ENCODE data around the gene TPST1. TPM values are rescaled to one million over a fixed set of nuclear protein-coding genes. Genes with fewer than 3 reads are reported as not detected.

Gene TPST1
- total RNA-seq, 1 experiment from 2014 or later, result 15.9 TPM

DNA sequence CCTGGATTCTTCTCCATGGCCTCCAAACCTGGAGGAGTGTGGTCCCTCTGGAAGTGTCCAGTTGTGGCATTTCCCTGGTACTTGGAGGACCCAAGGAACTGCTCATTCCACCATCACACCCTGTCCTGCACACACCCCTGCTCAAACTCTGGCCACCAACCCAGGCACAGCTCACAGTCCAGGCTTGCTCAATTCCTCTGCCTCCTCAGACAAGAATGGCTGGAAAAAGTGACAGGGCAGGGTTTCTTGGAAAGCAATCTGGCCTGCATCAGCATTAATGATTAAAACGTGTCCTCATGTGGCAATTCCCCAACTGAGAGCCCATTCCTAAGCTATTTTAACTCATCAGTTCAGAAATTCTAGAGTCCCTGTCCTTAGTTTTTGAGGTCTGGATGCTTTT is 17.2 kb upstream of the TPST1 start:
- H3K4me2 ChIP-seq (ENCODE audit: insufficient read depth, insufficient read length, low read length), result no peak overlapping the region
- TF ChIP-seq, protein P1, sequence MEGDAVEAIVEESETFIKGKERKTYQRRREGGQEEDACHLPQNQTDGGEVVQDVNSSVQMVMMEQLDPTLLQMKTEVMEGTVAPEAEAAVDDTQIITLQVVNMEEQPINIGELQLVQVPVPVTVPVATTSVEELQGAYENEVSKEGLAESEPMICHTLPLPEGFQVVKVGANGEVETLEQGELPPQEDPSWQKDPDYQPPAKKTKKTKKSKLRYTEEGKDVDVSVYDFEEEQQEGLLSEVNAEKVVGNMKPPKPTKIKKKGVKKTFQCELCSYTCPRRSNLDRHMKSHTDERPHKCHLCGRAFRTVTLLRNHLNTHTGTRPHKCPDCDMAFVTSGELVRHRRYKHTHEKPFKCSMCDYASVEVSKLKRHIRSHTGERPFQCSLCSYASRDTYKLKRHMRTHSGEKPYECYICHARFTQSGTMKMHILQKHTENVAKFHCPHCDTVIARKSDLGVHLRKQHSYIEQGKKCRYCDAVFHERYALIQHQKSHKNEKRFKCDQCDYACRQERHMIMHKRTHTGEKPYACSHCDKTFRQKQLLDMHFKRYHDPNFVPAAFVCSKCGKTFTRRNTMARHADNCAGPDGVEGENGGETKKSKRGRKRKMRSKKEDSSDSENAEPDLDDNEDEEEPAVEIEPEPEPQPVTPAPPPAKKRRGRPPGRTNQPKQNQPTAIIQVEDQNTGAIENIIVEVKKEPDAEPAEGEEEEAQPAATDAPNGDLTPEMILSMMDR (conservative IDR thresholded peaks at IDR 0.05), result no peak
- no peaks in the 10 kb centered on the region for H4K20me1 ChIP-seq (ENCODE audit: control insufficient read depth, insufficient read depth, insufficient read length)

More for the DNA sequence above, 17.2 kb upstream of the TPST1 start:
- H3K27ac Mint-ChIP-seq, result no peak overlapping the region
- peaks cover 0 to 4% (median 0%) of the 10 kb centered on the region in 3 experiments; a peak in 5 of 7 replicates for H3K36me3 Mint-ChIP-seq (ENCODE audit: insufficient read depth in 1 of 3, low read depth in 3 of 3)
- no peak overlapping the region for H2BK12ac ChIP-seq (ENCODE audit: insufficient read length, low read depth, low read length)
- no peaks in the 10 kb centered on the region for H3K9me3 ChIP-seq (ENCODE audit: control insufficient read depth, low read depth, low read length)
- H3K79me1 ChIP-seq (ENCODE audit: insufficient read depth, low read depth, low read length, poor library complexity, severe bottlenecking), result no peaks in the 10 kb centered on the region
- H3K79me2 ChIP-seq (ENCODE audit: insufficient read depth, low read length), result no peaks in the 10 kb centered on the region
- H3K4me1 Mint-ChIP-seq, result no peaks in the 10 kb centered on the region
- H4K91ac ChIP-seq (ENCODE audit: insufficient read length, low read depth, low read length), result no peak overlapping the region
- no peak overlapping the region for H3K4ac ChIP-seq (ENCODE audit: low read depth, low read length)
- H4K8ac ChIP-seq (replicated peaks; ENCODE audit: insufficient read length, low read depth, low read length), result no peak overlapping the region
- DNase-seq, result no peak
- H3K27ac ChIP-seq (ENCODE audit: insufficient read length, low read depth, low read length), result no peak overlapping the region
- no peak overlapping the region for H3K4me3 Mint-ChIP-seq
- H3K56ac ChIP-seq (ENCODE audit: insufficient read length, low read depth, low read length), result no peak overlapping the region
- no peak overlapping the region for H4K5ac ChIP-seq (ENCODE audit: insufficient read length, low read depth, low read length)
- no peak overlapping the region for H3K18ac ChIP-seq (ENCODE audit: insufficient read length, low read depth, low read length)
- no peak overlapping the region for H2AFZ ChIP-seq (ENCODE audit: low read length)
- no peaks in the 10 kb centered on the region for H3K23me2 ChIP-seq (ENCODE audit: insufficient read length, low read depth, low read length, poor library complexity, severe bottlenecking)
- no peak overlapping the region for H2BK15ac ChIP-seq (ENCODE audit: low read depth, low read length)
- H2AK5ac ChIP-seq (ENCODE audit: insufficient read length, low read length), result no peak overlapping the region
- no peak overlapping the region; the same call in 1 of the 2 replicates for H3K14ac ChIP-seq (ENCODE audit: insufficient read depth, low read length)
- H3K23ac ChIP-seq (ENCODE audit: insufficient read length, low read depth, low read length), result no peak overlapping the region
- H3K9me3 Mint-ChIP-seq, result peaks cover 5% of the 10 kb centered on the region in 2 experiments; a peak in 3 of 5 replicates
- H2BK5ac ChIP-seq (ENCODE audit: insufficient read length, low read length), result no peak overlapping the region
- WGBS (ENCODE audit: extremely low coverage, insufficient read length, low lambda C conversion rate), result no CpG with 5 or more reads among the region's 1 CpG
- peaks cover 9% of the 10 kb centered on the region for H3K27me3 Mint-ChIP-seq (ENCODE audit: low read depth)
- no peak overlapping the region for H2BK120ac ChIP-seq (ENCODE audit: low read depth, low read length, poor library complexity, severe bottlenecking)
- no peaks in the 10 kb centered on the region for H3K4me1 ChIP-seq (ENCODE audit: insufficient read depth, low read length)
- no peak overlapping the region for H2BK20ac ChIP-seq (ENCODE audit: low read depth, low read length, poor library complexity, severe bottlenecking)
- no peak overlapping the region for H3K9ac ChIP-seq (ENCODE audit: extremely low read depth, insufficient read length, low read length)
- no peaks in the 10 kb centered on the region; the same call in 1 of the 2 replicates for H3K27me3 ChIP-seq (ENCODE audit: insufficient read depth, low read length)
- H3T11ph ChIP-seq (ENCODE audit: low read length), result no peak overlapping the region
